Activated CD4-positive, alpha-beta T cell treated with anti-CD3 and anti-CD28 coated beads, Interleukin-2, amount 50 U/mL, for 4 hours (primary cell): ENCODE data around the gene SYNGR3.

ENCODE experiments used
- DNase-seq, 2 experiments: peaks; one replicate each; pipeline ENCODE4 v3.0.0-alpha.2; 2020

SYNGR3 gene

GRCh38 chr16:1997494-1998359 is 8.0 kb downstream of the SYNGR3 start:
- no peak for DNase-seq

GRCh38 chr16:1998360-1998835 is 8.6 kb downstream of the SYNGR3 start:
- no peak for DNase-seq

- DNase-seq, result no peak
Measured at GRCh38 chr16:1998852-1999801, 9.4 kb downstream of the SYNGR3 start.

- no peak for DNase-seq
Measured at GRCh38 chr16:1999866-2000514, 10.2 kb downstream of the SYNGR3 start.

DNA sequence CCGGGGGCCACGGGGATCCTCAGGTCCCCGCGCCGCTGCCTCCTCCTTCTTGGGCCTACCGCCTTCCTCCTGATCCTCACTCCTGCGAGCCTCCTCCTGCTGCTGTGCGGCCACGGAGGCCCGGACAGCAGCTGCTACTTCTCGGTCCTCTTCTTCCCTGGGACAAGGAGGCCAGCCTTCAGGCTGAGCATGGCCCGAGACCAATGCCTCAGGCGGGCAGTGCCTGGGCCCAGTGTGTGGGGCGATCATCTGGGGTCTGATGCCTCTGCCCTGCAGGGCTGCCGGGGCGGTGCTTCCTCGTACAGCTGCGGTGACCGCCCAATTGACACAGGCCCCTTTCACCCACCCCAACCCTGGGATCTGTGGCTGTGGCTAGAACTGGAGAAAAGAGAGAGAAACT is 11.3 kb downstream of the SYNGR3 start:
- no peak for DNase-seq

DNA sequence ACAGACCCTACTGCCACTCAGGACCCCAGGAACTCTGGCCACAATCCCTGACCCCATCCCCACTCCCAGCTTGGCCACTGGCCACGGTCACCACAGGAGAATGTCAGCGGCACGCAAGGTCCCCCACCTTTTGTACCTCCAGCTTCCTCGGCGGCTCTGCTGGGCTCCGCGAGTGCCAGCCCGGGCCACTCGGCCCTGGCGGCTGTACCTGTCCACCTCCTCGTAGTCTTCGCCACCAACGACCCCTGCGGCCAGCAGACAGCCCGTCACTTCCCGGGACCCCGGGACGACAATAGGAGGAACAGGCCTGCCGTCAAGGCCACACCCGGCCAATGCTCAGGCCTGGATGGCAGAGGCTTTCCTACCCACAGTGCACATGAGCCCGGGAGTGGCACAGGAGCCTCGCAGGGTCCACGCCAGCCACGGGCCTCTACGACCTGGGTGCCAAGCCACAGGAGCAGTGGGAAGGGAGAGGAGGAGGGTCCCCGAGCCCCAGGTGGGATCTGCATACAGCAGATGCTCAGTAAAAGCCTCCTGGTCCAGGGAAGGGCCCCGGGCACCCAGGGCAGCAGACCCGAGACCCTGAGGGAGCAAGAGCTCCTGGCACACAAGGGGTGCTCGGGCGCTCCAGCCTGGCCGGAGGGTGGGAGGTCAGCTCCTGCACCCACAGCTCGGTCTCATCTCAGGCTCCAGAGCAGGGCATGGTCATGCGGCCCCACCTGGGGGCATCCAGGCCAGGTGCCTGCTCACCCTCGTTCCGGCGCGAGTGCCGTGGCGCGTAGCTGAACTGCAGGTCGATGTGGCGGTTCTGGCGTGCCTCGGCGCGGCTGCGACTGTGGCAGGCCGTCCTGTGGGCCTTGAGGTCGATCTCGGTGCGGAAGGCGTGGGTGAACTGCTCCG is 11.9 kb downstream of the SYNGR3 start:
- DNase-seq, result no peak

DNA sequence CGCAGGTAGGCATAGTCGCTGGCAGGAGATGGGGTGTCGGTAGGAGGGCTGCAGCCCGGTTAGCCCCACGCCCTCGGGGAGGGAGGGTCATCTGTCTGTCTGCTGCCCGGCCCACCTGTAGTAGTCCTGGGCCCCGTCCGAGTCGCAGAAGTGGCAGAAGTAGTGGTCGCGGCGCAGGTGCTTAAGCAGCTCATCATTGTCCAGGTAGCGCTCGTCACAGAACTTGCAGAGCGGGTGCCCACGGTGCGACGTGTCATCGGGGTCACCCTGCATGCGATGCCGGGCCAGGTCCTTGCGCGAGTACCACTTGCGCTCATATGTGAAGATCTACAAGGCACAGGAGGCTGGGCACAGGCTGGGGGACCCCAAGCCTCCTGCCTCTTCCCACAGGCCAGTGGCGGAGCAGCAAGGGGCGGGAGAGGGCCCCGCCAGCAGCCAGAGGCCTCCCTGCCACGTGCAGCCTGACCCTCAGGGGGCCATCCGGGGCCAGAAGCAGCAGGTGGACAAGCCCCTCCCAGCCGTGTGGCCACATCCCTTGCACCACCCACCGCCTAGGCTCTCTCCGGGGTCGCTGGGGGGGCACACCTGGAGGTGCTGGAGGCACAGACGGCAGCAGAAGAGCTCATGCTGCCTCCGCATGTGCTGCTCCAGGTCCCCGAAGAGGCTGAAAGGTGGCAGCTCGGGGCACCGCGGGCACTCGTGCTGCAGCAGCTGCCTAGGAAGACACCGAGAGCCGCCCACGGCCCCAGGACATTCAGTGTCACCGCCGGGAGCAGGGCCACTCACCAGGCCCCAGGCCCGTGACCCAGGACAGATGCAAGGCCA is 12.8 kb downstream of the SYNGR3 start:
- DNase-seq, result no peak

- no peak for DNase-seq
Measured at GRCh38 chr16:2003231-2003826, 13.6 kb downstream of the SYNGR3 start.

- peak; percentile 82 to 84 for DNase-seq
Measured at GRCh38 chr16:2003827-2004641, 14.3 kb downstream of the SYNGR3 start.

GRCh38 chr16:2004795-2005517 is 15.2 kb downstream of the SYNGR3 start:
- no peak for DNase-seq

GRCh38 chr16:2005646-2006045 is 15.9 kb downstream of the SYNGR3 start:
- DNase-seq, result no peak

GRCh38 chr16:2006317-2006716 is 16.5 kb downstream of the SYNGR3 start:
- DNase-seq, result no peak

DNA sequence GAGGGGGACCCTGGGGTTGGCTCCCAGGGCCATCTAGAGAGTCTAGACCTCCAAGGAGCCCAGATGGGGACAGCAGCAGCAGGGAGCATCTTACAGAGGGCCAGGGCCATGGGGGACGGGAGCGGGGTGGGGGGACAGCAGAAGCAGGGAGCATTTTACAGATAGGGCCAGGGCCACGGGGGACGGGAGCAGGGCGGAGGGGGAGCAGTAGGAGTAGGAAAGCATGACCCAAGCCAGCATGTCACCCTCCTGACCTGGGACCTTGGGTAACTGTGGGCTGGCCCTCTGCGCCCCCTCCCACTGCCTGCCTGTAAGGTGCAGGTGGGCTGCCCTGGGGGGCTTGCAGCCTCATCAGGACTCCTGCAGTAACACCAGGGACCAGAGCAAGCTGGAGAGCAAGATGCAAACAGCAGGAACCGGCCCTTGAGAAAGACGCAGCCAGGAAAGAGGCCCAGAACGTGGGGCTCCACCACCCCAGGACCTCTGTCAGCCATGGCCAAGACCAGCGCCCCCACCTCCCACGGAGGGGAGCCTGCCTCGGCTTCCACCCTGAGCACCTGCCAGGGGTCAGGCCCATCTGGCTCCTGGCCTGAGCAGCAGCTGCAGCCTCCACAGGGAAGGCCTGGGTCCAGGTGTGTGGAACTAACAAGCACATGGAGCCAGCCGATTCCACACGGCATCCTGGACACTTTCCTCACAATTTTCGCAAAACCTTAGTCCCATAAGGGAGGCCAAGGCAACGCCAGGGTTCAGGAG is 17.5 kb downstream of the SYNGR3 start:
- no peak for DNase-seq

DNA sequence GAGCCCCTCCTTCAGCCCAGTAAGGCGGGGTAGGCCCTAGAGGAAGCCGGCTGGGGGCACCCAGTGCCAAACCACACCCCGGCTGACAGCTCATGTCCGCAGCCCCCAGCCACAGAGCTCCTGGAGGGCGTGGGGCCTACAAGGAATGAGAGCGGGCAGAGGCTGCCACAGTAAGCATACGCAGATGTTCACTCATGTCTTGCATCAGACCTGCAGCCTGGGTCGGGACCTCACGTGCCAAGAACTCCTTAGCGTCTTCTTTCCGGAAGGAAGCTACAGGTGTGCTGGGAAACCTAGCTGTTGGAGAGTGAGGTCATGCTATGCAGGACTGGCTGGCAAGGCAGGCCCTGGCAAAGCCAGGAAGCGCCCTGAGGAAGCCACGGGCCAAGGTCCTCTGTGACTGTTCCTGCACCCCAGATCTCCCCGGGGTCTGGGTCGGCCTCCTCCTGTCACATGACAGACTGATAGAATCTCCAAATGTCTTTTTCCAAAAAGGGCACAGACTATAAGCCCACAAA is 18.3 kb downstream of the SYNGR3 start:
- DNase-seq, result no peak

GRCh38 chr16:2008631-2009163 is 18.9 kb downstream of the SYNGR3 start:
- no peak for DNase-seq

DNA sequence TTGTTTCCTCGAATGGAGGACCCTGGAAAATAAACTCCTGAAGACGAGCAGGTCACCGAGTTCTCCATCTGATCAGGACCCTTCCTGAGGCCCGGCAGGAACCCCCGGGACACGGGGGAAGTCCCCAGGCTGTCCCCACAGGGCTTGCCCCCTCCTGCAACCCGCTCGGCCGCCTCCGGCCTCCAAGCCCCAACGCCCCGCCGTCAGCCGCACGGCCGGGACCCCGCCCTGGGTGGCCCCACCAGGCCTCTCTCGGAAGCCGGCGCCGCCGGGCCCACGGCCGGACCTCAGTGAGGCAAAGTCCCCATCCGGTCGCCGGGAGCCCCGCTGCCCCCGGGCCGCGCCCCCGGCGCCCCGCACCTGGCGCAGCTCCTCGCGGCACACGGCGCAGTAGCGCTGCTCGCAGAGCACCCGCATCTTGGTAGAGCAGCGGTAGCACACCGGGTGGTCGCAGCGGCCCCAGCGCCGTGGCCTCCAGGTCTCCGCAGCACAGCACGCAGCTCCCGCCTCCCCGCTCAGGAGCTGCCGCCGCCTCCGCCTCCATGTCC is 19.5 kb downstream of the SYNGR3 start:
- no peak for DNase-seq

GRCh38 chr16:2009791-2010510 is 20.2 kb downstream of the SYNGR3 start, which contains the start of gene ZNF598:
Gene ZNF598, minus strand, starts transcription at chr16:2009821.
- peak; percentile 58 to 69 for DNase-seq
